H1 (cell line): ENCODE results near the gene MOCS1. TPM values are rescaled to one million over a fixed set of nuclear protein-coding genes. Genes with fewer than 3 reads are reported as not detected.

Experiments
- ASH2L ChIP-seq: fragments of 200-600, 300-600 bp; sonication (generic); IDR thresholded peaks from one replicate; pipeline ENCODE4 v1.7.1; 2017; ENCODE audit warnings: low read length
- BCL11A ChIP-seq, 2 experiments: IDR thresholded peaks; one replicate each; pipeline ENCODE4 v1.6.1; 2011; ENCODE audit warnings: low read depth in 2 of 2, low read length in 2 of 2, mild to moderate bottlenecking in 2 of 2
- CHD1 ChIP-seq: IDR thresholded peaks from 2 replicates; pipeline ENCODE4 v1.6.1; 2012; ENCODE audit warnings: low read depth, low read length, improper control_type of control experiment
- CTCF ChIP-seq, 3 experiments: IDR thresholded peaks; 1 replicate in 2 of 3; 2 replicates in 1 of 3; pipeline versions ENCODE4 v1.5.1 to v1.6.1; 2011; ENCODE audit warnings: low read length in 3 of 3, mild to moderate bottlenecking in 3 of 3, inconsistent platforms in 2 of 3, low read depth in 1 of 3, moderate library complexity in 1 of 3; ENCODE audit not compliant: insufficient read depth in 1 of 3; ENCODE audit errors: control extremely low read depth in 1 of 3
- E2F6 ChIP-seq: IDR thresholded peaks from 2 replicates; pipeline ENCODE4 v1.6.1; 2012; ENCODE audit warnings: inconsistent platforms
- EGR1 ChIP-seq: IDR thresholded peaks from 2 replicates; pipeline ENCODE4 v1.6.1; 2011; ENCODE audit warnings: low read depth, low read length, borderline replicate concordance
- POLR2A ChIP-seq, 2 experiments: IDR thresholded peaks; 1 replicate in 1 of 2; 2 replicates in 1 of 2; pipeline ENCODE4 v1.6.1; 2011; ENCODE audit warnings: low read depth in 2 of 2, low read length in 2 of 2, mild to moderate bottlenecking in 2 of 2; ENCODE audit errors: control extremely low read depth in 1 of 2
- POLR2AphosphoS5 ChIP-seq: IDR thresholded peaks from 2 replicates; pipeline ENCODE4 v1.6.1; 2011; ENCODE audit warnings: low read depth, low read length
- POU5F1 ChIP-seq: IDR thresholded peaks from 2 replicates; pipeline ENCODE4 v1.6.1; 2011; ENCODE audit warnings: low read depth, mild to moderate bottlenecking, low read length, moderate library complexity
- RBBP5 ChIP-seq: IDR thresholded peaks from 2 replicates; pipeline ENCODE4 v1.7.1; 2012; ENCODE audit warnings: low read depth, mild to moderate bottlenecking, inconsistent platforms, low read length, moderate library complexity, borderline replicate concordance
- RFX5 ChIP-seq: IDR thresholded peaks from 2 replicates; pipeline ENCODE4 v1.6.1; 2011; ENCODE audit warnings: low read depth, low read length, improper control_type of control experiment, borderline replicate concordance
- SIRT6 ChIP-seq: IDR thresholded peaks from one replicate; pipeline ENCODE4 v1.7.1; 2012; ENCODE audit warnings: low read length, inconsistent platforms
- SIX5 ChIP-seq: IDR thresholded peaks from 2 replicates; pipeline ENCODE4 v1.6.1; 2011; ENCODE audit warnings: mild to moderate bottlenecking, low read depth, low read length
- SP2 ChIP-seq: IDR thresholded peaks from 2 replicates; pipeline ENCODE4 v1.6.1; 2012; ENCODE audit warnings: mild to moderate bottlenecking, low read length, inconsistent platforms
- TAF1 ChIP-seq: IDR thresholded peaks from 2 replicates; pipeline ENCODE4 v1.6.1; 2011; ENCODE audit warnings: mild to moderate bottlenecking, low read depth, low read length
- TAF7 ChIP-seq: optimal IDR thresholded peaks from 2 replicates; pipeline ENCODE3; 2011; ENCODE audit warnings: low read depth, mild to moderate bottlenecking, inconsistent platforms, low read length, moderate library complexity, borderline replicate concordance
- TBP ChIP-seq: IDR thresholded peaks from 2 replicates; pipeline ENCODE4 v1.6.1; 2011; ENCODE audit warnings: low read depth, low read length, improper control_type of control experiment
- TCF12 ChIP-seq: IDR thresholded peaks from 2 replicates; pipeline ENCODE4 v1.6.1; 2011; ENCODE audit warnings: low read depth, mild to moderate bottlenecking, low read length
- YY1 ChIP-seq: IDR thresholded peaks from 2 replicates; pipeline ENCODE4 v1.6.1; 2011; ENCODE audit warnings: low read depth, mild to moderate bottlenecking, low read length
- polyA plus RNA-seq, 7 experiments: library from polyadenylated mRNA; depleted of rRNA in 3 of 7; stranded (reverse) in 5 of 7; unstranded in 2 of 7; fragments of >200 nt in 5 of 7; fragments of 200-250 nt in 2 of 7; gene quantifications; 1 replicate in 5 of 7; 2 replicates in 1 of 7; 4 replicates in 1 of 7; pipeline versions ENCODE4 v1.2.1 to v1.2.3, GENCODE V29; 2011 to 2013; ENCODE audit warnings: missing spikeins in 2 of 7, mixed read lengths in 2 of 7
- total RNA-seq: library from RNA; stranded (reverse); fragmentation: NEBNext Ultra II Directional; extraction: Animal tissue kit (Norgen Biotek cat#: 25700); gene quantifications from 2 replicates; pipeline ENCODE4 v1.2.1, GENCODE V29; 2021

MOCS1 gene
- total and polyA plus RNA-seq, 2 of the 8 experiments (the other 6 are each of a cell fraction or from before 2014, with no cell fraction given) = 13.4 to 19.7 TPM

- peak; percentile 81; the same call in 1 of the 2 replicates for TF ChIP-seq POLR2AphosphoS5
- no peak for TF ChIP-seq EGR1
- peak; percentile 75 for TF ChIP-seq TAF1
- TF ChIP-seq POU5F1 = no peak
- TF ChIP-seq ASH2L = peak; percentile 83
- no peak for TF ChIP-seq CTCF (IDR thresholded peaks at IDR 0.05; ENCODE audit: control extremely low read depth in 1 of 3, insufficient read depth in 1 of 3, low read depth in 1 of 3, low read length in 3 of 3)
- no peak for TF ChIP-seq TCF12
- peak; percentile 79 for TF ChIP-seq YY1
- TF ChIP-seq SIX5 = peak; percentile 54; the same call in 1 of the 2 replicates
- TF ChIP-seq TBP = peak; percentile 66; the same call in 1 of the 2 replicates
- TF ChIP-seq POLR2A (IDR thresholded peaks at IDR 0.05; ENCODE audit: control extremely low read depth in 1 of 2, low read depth in 2 of 2, low read length in 2 of 2) = peak in 1 of 2 experiments; percentile 82; a peak in 2 of 3 replicates
- 0 out of 2 replicates have a peak, but pooled peaks have one; percentile 39 for TF ChIP-seq RBBP5
- TF ChIP-seq RFX5 = no peak
- 0 out of 2 replicates have a peak, but pooled peaks have one; percentile 23 for TF ChIP-seq E2F6
- TF ChIP-seq TAF7 = peak; percentile 12
- no peak for TF ChIP-seq SIRT6
- TF ChIP-seq CHD1 = no peak
- TF ChIP-seq SP2 = no peak
- no peak for TF ChIP-seq BCL11A (IDR thresholded peaks at IDR 0.05; ENCODE audit: low read depth in 2 of 2, low read length in 2 of 2)
Observed at GRCh38 chr6:39934131-39934757, at the start of gene MOCS1 (continued).
